HUES6 (cell line): ENCODE measurements around the gene ITGB4.

Source experiments
- H3K27ac ChIP-seq: 2 replicates; pipeline ENCODE4 v1.7.0; 2013; ENCODE audit warnings: low read depth, mild to moderate bottlenecking, low read length, inconsistent platforms
- H3K27me3 ChIP-seq: 2 replicates; pipeline ENCODE4 v1.6.1; 2013; ENCODE audit warnings: low read length; ENCODE audit not compliant: control insufficient read depth, insufficient read depth
- H3K36me3 ChIP-seq: 2 replicates; pipeline ENCODE4 v1.6.1; 2013; ENCODE audit warnings: low read length; ENCODE audit not compliant: control insufficient read depth, insufficient read depth
- H3K4me1 ChIP-seq: 2 replicates; pipeline ENCODE4 v1.6.1; 2013; ENCODE audit warnings: low read length; ENCODE audit not compliant: control insufficient read depth, insufficient read depth
- H3K4me3 ChIP-seq: 2 replicates; pipeline ENCODE4 v1.5.1; 2013; ENCODE audit warnings: low read depth, low read length
- H3K9ac ChIP-seq: one replicate; pipeline ENCODE4 v1.6.1; 2013; ENCODE audit warnings: mild to moderate bottlenecking, low read length
- H3K9me3 ChIP-seq: 2 replicates; pipeline ENCODE4 v1.6.1; 2013; ENCODE audit warnings: low read depth, low read length; ENCODE audit not compliant: control insufficient read depth, insufficient read depth

ITGB4 gene

DNA sequence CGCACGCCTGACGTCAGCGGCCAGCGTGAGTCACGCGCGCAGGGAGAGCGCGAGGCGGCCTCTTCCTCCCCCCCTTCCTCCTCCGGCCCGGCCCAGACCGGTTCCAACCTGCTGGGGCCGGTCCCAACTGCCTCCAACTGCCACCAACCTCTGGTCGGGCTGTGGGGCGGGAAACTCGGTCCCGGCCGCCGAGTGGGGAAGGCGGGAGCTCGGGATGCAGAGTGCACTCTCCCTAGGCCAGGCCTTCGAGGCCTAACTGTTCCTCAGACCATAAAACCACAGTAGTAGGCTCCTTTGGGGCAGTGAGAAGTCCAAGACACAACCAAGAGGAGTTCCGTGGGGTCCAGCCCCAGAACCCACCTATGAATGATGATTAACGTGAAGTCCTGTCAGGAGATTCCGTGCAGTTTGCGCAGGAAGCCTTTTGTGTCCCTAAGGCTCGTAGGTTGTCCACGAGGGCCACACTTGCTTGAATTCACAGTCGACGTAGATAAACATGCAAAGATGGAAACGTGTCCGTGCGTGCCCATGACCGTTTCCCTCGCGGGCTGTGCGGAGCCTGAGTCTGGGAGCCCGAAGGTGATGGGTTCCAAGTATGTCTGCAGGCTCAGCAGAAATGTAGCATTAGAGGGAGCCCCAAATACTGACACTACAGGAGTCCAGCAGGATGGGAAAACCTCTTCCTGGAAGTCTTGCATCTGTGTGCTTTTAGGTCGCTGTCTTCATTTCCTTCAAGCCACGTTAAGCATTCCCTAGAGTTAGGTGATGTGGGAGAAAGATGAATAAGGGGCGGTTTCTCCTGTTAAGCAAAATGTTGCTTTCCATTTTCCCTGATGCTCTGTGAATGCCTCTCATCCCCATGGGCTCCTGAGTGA lies 64.0 kb downstream of the ITGB4 start:
- Histone ChIP-seq H3K27ac (peak overlapping the region; percentile 93), H3K9ac (peak overlapping the region; percentile 95), H3K4me1 (peaks cover 16% of the 10 kb centered on the region), H3K27me3 (no peaks in the 10 kb centered on the region), H3K9me3 (no peaks in the 10 kb centered on the region), H3K36me3 (no peaks in the 10 kb centered on the region), H3K4me3 (peak overlapping the region; percentile 68)

DNA sequence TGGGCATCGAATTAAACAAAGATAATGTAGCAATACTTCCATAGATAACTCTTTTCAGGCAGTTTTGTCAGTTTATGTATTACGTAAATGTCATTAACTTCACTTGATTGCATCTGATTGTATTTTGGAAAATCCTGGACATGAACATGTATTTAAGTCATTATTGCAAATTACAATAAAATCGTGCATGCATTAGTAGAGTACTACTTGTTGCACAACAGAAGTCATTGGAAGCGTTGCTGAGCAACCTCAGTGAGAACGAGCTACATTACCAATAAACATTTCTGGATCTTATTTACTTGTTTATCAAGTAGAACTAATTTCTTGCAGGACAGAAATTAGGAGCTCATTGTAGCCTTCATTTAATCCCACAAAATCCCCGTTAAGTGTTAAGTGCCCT lies 70.0 kb downstream of the ITGB4 start:
- Histone ChIP-seq H3K4me3 (no peak overlapping the region), H3K9me3 (no peaks in the 10 kb centered on the region), H3K27me3 (no peaks in the 10 kb centered on the region), H3K27ac (no peak overlapping the region), H3K9ac (no peak overlapping the region), H3K36me3 (peaks cover 39% of the 10 kb centered on the region), H3K4me1 (peaks cover 2% of the 10 kb centered on the region)

DNA sequence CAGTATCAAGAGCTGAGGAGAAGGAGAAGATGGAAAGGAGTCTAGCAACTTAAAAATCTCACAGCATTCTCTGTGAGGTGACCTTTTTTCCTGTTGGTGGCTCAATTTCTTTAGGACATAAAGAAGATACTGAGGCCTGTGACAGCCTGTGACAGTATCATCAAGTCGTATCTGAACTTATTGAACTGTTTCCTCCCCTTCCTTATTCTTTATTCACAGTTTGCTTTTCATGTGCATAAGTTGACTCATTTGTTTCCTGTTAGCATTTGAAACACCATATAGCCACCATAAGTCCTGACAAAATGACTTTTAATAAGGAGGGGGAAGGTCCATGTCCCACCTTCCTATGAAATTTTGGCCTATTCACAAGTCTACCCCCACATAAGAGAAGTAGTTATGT lies 72.2 kb downstream of the ITGB4 start:
- Histone ChIP-seq H3K27me3 (no peaks in the 10 kb centered on the region), H3K36me3 (peaks cover 52% of the 10 kb centered on the region), H3K4me3 (no peak overlapping the region), H3K27ac (no peak overlapping the region), H3K4me1 (no peaks in the 10 kb centered on the region), H3K9ac (no peak overlapping the region), H3K9me3 (no peaks in the 10 kb centered on the region)

DNA sequence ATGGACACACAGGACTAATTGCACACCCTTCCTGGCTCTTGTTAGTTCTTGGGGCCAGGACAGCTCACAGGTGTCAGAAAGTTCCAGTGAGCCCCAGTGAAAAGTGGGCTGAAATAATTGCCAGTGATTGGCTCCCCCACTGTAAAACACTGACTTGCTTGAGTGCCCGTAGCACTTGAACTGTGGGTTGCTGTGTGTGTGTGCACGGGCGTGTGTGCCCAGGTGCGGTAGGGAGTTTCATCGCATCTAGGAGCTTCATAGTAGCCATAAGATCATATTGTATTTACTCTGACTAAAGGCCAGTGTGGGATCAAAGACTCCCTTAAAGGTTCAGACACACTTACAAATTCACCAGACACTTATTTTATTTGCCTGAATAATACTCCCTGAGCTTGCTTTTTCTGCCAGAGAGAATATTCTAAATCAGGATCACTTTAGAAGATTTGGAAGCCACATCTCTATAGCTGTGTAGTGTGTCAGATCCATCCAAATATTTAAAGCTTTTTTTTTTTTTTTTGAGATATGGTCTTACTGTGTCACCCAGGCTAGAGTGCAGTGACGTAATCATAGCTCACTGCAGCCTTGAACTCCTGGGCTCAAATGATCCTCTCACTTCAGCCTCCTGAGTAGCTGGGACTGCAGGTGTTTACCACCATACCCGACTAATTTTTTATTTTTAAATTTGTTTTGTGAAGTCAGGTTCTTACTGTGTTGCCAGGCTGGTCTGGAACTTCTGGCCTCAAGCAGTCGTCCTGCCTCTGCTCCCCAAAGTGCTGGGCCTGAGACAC lies 74.8 kb downstream of the ITGB4 start:
- Histone ChIP-seq H3K36me3 (peaks cover 64% of the 10 kb centered on the region), H3K9me3 (no peaks in the 10 kb centered on the region), H3K4me3 (no peak overlapping the region), H3K27ac (no peak overlapping the region), H3K9ac (no peak overlapping the region), H3K27me3 (no peaks in the 10 kb centered on the region), H3K4me1 (no peaks in the 10 kb centered on the region)

DNA sequence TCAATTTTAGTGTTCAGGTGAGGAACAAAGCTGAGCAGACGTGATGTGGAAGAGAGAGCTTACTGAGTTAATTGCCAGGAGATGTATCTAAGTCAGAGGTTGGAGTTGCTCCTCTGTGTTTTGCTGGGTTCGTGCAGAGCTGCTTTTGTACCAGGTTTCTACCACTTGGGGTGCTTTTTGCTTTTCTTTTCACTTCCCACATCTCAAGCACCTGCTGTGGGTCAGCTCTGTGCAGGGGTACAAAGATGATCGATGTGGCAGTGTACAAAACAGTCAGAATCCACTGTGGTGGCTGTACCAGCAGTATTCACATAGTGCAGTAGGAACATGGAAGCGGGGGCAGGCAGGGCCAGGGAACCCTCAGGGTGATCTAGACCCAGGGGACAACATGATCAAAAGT lies 78.1 kb downstream of the ITGB4 start:
- H3K27ac ChIP-seq: no peak overlapping the region
- no peak overlapping the region for H3K4me3 ChIP-seq
- H3K9me3 ChIP-seq: no peaks in the 10 kb centered on the region
- peaks cover 43% of the 10 kb centered on the region for H3K36me3 ChIP-seq
- H3K9ac ChIP-seq: no peak overlapping the region
- H3K4me1 ChIP-seq: no peaks in the 10 kb centered on the region
- no peaks in the 10 kb centered on the region for H3K27me3 ChIP-seq

DNA sequence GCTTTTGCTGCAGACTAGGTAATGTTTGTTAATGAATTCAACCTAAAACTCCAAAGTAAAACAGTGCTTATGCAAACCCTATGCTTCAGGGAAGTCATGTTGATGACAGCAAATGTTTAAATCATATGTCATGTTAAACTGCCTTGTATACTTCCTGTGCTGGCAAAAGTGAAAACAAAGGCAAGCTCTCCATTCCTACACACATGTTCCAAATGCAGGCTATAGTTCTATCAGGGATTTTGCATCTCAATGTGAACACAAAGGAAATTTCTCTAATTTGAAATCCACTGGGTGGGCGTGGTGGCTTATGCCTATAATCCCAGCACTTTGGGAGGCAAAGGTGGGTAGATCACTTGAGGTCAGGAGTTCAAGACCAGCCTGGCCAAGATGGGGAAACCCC lies 82.6 kb downstream of the ITGB4 start:
- Histone ChIP-seq H3K9me3 (no peaks in the 10 kb centered on the region), H3K36me3 (peaks cover 24% of the 10 kb centered on the region), H3K9ac (no peak overlapping the region), H3K27ac (no peak overlapping the region), H3K4me3 (no peak overlapping the region), H3K27me3 (no peaks in the 10 kb centered on the region), H3K4me1 (peaks cover 7% of the 10 kb centered on the region; the same call in 1 of the 2 replicates)

DNA sequence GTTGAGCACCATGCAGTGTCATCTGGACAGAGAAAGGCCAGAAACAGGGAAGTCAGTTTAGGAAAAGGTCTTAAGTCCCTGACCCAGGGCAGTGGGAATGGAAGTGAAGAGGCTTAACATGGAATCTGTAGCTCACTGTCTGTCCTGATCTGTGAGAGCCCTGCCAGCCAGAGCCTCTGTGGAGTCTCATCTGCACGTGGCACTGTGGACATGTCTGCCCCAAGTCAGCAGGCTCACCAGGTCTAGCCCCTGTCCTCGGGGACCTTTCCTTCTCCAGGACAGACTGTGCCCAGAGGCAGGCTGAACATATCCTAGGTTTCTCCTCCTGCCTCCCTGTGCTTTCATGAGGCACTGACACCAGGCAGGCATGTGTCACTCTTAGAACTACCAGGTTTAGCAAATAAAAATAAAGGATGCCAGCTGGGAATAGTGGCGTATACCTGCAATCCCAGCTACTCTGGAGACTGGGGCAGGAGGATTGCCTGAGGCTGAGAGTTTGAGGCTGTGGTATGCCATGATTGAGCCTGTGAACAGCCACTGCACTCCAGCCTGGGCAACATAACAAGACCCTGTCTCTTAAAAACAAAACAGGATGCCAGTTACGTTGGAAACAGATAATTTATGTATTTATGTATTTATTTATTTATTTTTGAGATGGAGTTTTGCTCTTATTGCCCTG lies 85.7 kb downstream of the ITGB4 start:
- Histone ChIP-seq H3K4me3 (no peak overlapping the region), H3K27ac (no peak overlapping the region), H3K36me3 (peaks cover 40% of the 10 kb centered on the region)

More for the DNA sequence above, 85.7 kb downstream of the ITGB4 start:
- no peaks in the 10 kb centered on the region for H3K27me3 ChIP-seq
- H3K9ac ChIP-seq: no peak overlapping the region
- no peaks in the 10 kb centered on the region for H3K9me3 ChIP-seq
- H3K4me1 ChIP-seq: peaks cover 7% of the 10 kb centered on the region; the same call in 1 of the 2 replicates
